GM21367 (cell line): ENCODE data around the gene TICAM2.
A peak's percentile ranks its signal among the peaks of the same experiment; 100 is the strongest.

Source experiments
- ATAC-seq: cut with Tn5 transposase; IDR thresholded peaks from one replicate; pipeline ENCODE4 v1.9.1; 2021; ENCODE audit not compliant: unreplicated experiment

The TICAM2 gene

GRCh38 chr5:115611873-115612272, 9.6 kb upstream of the TICAM2 start:
- no peak for ATAC-seq

- no peak for ATAC-seq
Measured at GRCh38 chr5:115607935-115608334, 5.7 kb upstream of the TICAM2 start.

- no peak for ATAC-seq
Measured at GRCh38 chr5:115605436-115605835, 3.2 kb upstream of the TICAM2 start.

- ATAC-seq = no peak
Measured at GRCh38 chr5:115602591-115603125, 379 bp upstream of the TICAM2 start.

GRCh38 chr5:115600766-115601165, 1.5 kb downstream of the TICAM2 start:
- no peak for ATAC-seq

- no peak for ATAC-seq
Measured at GRCh38 chr5:115599924-115600323, 2.4 kb downstream of the TICAM2 start.

GRCh38 chr5:115599502-115599901, 2.8 kb downstream of the TICAM2 start:
- peak; percentile 32 for ATAC-seq

- no peak for ATAC-seq
Measured at GRCh38 chr5:115594128-115595047, 7.9 kb downstream of the TICAM2 start.

GRCh38 chr5:115589043-115589442, 13.2 kb downstream of the TICAM2 start:
- ATAC-seq = no peak

- ATAC-seq = no peak
Measured at GRCh38 chr5:115588640-115589039, 13.6 kb downstream of the TICAM2 start.

GRCh38 chr5:115586525-115587146, 15.6 kb downstream of the TICAM2 start:
- no peak for ATAC-seq

- no peak for ATAC-seq
Measured at GRCh38 chr5:115585265-115585664, 17.0 kb downstream of the TICAM2 start.

- ATAC-seq = no peak
Measured at GRCh38 chr5:115584501-115584900, 17.8 kb downstream of the TICAM2 start.

GRCh38 chr5:115583474-115583873, 18.8 kb downstream of the TICAM2 start:
- ATAC-seq = no peak

- ATAC-seq = no peak
Measured at GRCh38 chr5:115580941-115581340, 21.3 kb downstream of the TICAM2 start.

GRCh38 chr5:115579747-115580173, 22.5 kb downstream of the TICAM2 start:
- peak; percentile 66 for ATAC-seq

GRCh38 chr5:115579216-115579615, 23.1 kb downstream of the TICAM2 start:
- ATAC-seq = peak; percentile 1

GRCh38 chr5:115578657-115579056, 23.6 kb downstream of the TICAM2 start:
- peak; percentile 70 for ATAC-seq

- ATAC-seq = no peak
Measured at GRCh38 chr5:115577741-115578140, 24.5 kb downstream of the TICAM2 start.

- ATAC-seq = no peak
Measured at GRCh38 chr5:115577329-115577728, 24.9 kb downstream of the TICAM2 start.

GRCh38 chr5:115575167-115576070, 26.9 kb downstream of the TICAM2 start:
- no peak for ATAC-seq
